ENCODE results near the gene SOD1. TPM values are rescaled to one million over a fixed set of nuclear protein-coding genes. Genes with fewer than 3 reads are reported as not detected.

Gene SOD1
- total RNA-seq (2021) (275 and 288 TPM in 2 replicates), Bru-seq, nascent RNA (percentile 91 among the genes with signal in this experiment), BruChase-seq, experiment 1, labeled RNA remaining after a 2-hour chase (percentile 82 among the genes with signal in this experiment), BruChase-seq, experiment 2, labeled RNA remaining after a 6-hour chase (percentile 91 among the genes with signal in this experiment)
- long read RNA-seq, transcript SOD1-201 (5 exons, 966 nt), result major isoform, 473 of 541 reads
- long read RNA-seq, partial matches to known transcripts, result 10 of 541 reads
- long read RNA-seq, other reads (novel, unspliced or antisense), result 58 of 541 reads

- Histone ChIP-seq H3K4me3 (peak within 1 kb of the TSS; percentile 82), H3K27ac (peak within 1 kb of the TSS; percentile 66), H3K9me3 (ENCODE audit: insufficient read depth, low read depth) (no peaks in the 10 kb centered on the region), H4K20me1 (ENCODE audit: insufficient read depth) (peaks cover 9% of the 10 kb centered on the region), H3K36me3 (ENCODE audit: low read depth) (peaks cover 7% of the 10 kb centered on the region; the same call in 1 of the 2 replicates), H2AFZ (peak within 1 kb of the TSS; percentile 87), H3F3A (ENCODE audit: insufficient read depth, low read depth) (peaks cover 10% of the 10 kb centered on the region), H3K4me1 (replicated peaks; ENCODE audit: insufficient read depth) (peaks cover 31% of the 10 kb centered on the region), H3K9me2 (ENCODE audit: insufficient read depth) (no peaks in the 10 kb centered on the region), H3K4me2 (peak within 1 kb of the TSS; percentile 78), H3K79me2 (ENCODE audit: low read depth) (peaks cover 44% of the 10 kb centered on the region), H3K27me3 (ENCODE audit: insufficient read depth, low read depth) (no peaks in the 10 kb centered on the region)
- intact Hi-C loops (cut with micrococcal nuclease; ENCODE audit: unreplicated experiment), result loop anchor here (5.0 kb wide), 1 partner anchor 73 kb away; the partner anchor contains the start of gene SCAF4
- DNase-seq, result peak; percentile 72 to 90
- BruUV-seq (replicated peaks), result no TSS peak
- POLR2A ChIA-PET (ENCODE audit: unreplicated experiment), result interaction anchor here (0.6 kb wide), 1 partner anchor 1665 kb away, joined by 3 read pairs; no protein-coding TSS in a partner anchor
- CTCF ChIA-PET, result no interaction called here
- TF ChIP-seq EZH2 (IDR thresholded peaks at IDR 0.05; ENCODE audit: low read depth), result no peak
- TF ChIP-seq CTCF (conservative IDR thresholded peaks at IDR 0.05), result no peak
These were observed at the start of gene SOD1 for GRCh38 chr21:31659536-31660258. Gene SOD1, plus strand, starts transcription at chr21:31659693. Its CDS starts 77 bp downstream, at chr21:31659770.

- ChIA-PET POLR2A (ENCODE audit: unreplicated experiment) (no interaction called here), CTCF (no interaction called here)
- Histone ChIP-seq H3K27ac (no peak overlapping the region), H4K20me1 (ENCODE audit: insufficient read depth) (no peaks in the 10 kb centered on the region), H2AFZ (no peak overlapping the region), H3K4me3 (no peak overlapping the region), H3K36me3 (ENCODE audit: low read depth) (no peaks in the 10 kb centered on the region), H3F3A (ENCODE audit: insufficient read depth, low read depth) (no peaks in the 10 kb centered on the region), H3K9me3 (ENCODE audit: insufficient read depth, low read depth) (no peaks in the 10 kb centered on the region), H3K27me3 (ENCODE audit: insufficient read depth, low read depth) (no peaks in the 10 kb centered on the region), H3K4me2 (no peak overlapping the region), H3K4me1 (replicated peaks; ENCODE audit: insufficient read depth) (no peaks in the 10 kb centered on the region; the same call in 1 of the 2 replicates), H3K9me2 (ENCODE audit: insufficient read depth) (no peaks in the 10 kb centered on the region), H3K79me2 (ENCODE audit: low read depth) (no peaks in the 10 kb centered on the region)
- BruUV-seq (replicated peaks), result no TSS peak
- intact Hi-C loops (cut with micrococcal nuclease; ENCODE audit: unreplicated experiment), result no loop called here
- no peak for TF ChIP-seq CTCF (conservative IDR thresholded peaks at IDR 0.05)
- TF ChIP-seq EZH2 (IDR thresholded peaks at IDR 0.05; ENCODE audit: low read depth), result no peak
- DNase-seq, result no peak
These were observed 48.0 kb upstream of the SOD1 start for GRCh38 chr21:31611445-31611844.

- DNase-seq, result no peak
- Histone ChIP-seq H2AFZ (no peak overlapping the region), H3K4me3 (no peak overlapping the region)
These were observed 46.4 kb upstream of the SOD1 start for GRCh38 chr21:31612894-31613785.

More at GRCh38 chr21:31612894-31613785, 46.4 kb upstream of the SOD1 start:
- H3K9me2 ChIP-seq (ENCODE audit: insufficient read depth), result no peaks in the 10 kb centered on the region
- no peaks in the 10 kb centered on the region for H4K20me1 ChIP-seq (ENCODE audit: insufficient read depth)
- POLR2A ChIA-PET (ENCODE audit: unreplicated experiment), result no interaction called here
- CTCF ChIA-PET, result no interaction called here
- intact Hi-C loops (cut with micrococcal nuclease; ENCODE audit: unreplicated experiment), result no loop called here
- H3K4me1 ChIP-seq (replicated peaks; ENCODE audit: insufficient read depth), result no peaks in the 10 kb centered on the region
- no peaks in the 10 kb centered on the region for H3K79me2 ChIP-seq (ENCODE audit: low read depth)
- no peak for TF ChIP-seq CTCF (conservative IDR thresholded peaks at IDR 0.05)
- no peak for TF ChIP-seq EZH2 (IDR thresholded peaks at IDR 0.05; ENCODE audit: low read depth)
- BruUV-seq (replicated peaks), result no TSS peak
- H3K9me3 ChIP-seq (ENCODE audit: insufficient read depth, low read depth), result no peaks in the 10 kb centered on the region
- no peak overlapping the region for H3K27ac ChIP-seq
- no peaks in the 10 kb centered on the region for H3K27me3 ChIP-seq (ENCODE audit: insufficient read depth, low read depth)
- H3K36me3 ChIP-seq (ENCODE audit: low read depth), result no peaks in the 10 kb centered on the region
- no peak overlapping the region for H3K4me2 ChIP-seq
- no peaks in the 10 kb centered on the region for H3F3A ChIP-seq (ENCODE audit: insufficient read depth, low read depth)
